Duodenal mucosa (tissue), 2 donors: ENCODE data around the gene AIG1.

Source experiments
- H3K27ac ChIP-seq: one replicate; pipeline ENCODE4 v1.7.0; 2013; ENCODE audit warnings: low read depth, low read length
- H3K27me3 ChIP-seq, 2 donors: one replicate each; pipeline ENCODE4 v1.7.0; 2013; ENCODE audit warnings: low read length in 2 of 2, control low read depth in 1 of 2; ENCODE audit not compliant: insufficient read depth in 2 of 2, control insufficient read depth in 1 of 2
- H3K36me3 ChIP-seq, 2 donors: one replicate each; pipeline ENCODE4 v1.7.0; 2013; ENCODE audit warnings: low read length in 2 of 2, control low read depth in 1 of 2; ENCODE audit not compliant: insufficient read depth in 2 of 2, control insufficient read depth in 1 of 2
- H3K4me1 ChIP-seq, 2 donors: one replicate each; pipeline ENCODE4 v1.7.0; 2013; ENCODE audit warnings: low read length in 2 of 2, control low read depth in 1 of 2; ENCODE audit not compliant: insufficient read depth in 2 of 2, control insufficient read depth in 1 of 2
- H3K4me3 ChIP-seq, 2 donors: one replicate each; pipeline ENCODE4 v1.7.0; 2013; ENCODE audit warnings: low read length in 2 of 2, low read depth in 1 of 2
- H3K9ac ChIP-seq, 2 donors: one replicate each; pipeline ENCODE4 v1.7.0; 2013; ENCODE audit warnings: low read length in 2 of 2, low read depth in 1 of 2
- H3K9me3 ChIP-seq, 2 donors: one replicate each; pipeline ENCODE4 v1.7.0; 2013; ENCODE audit warnings: low read length in 2 of 2, control low read depth in 1 of 2; ENCODE audit not compliant: control insufficient read depth in 1 of 2

AIG1 gene

DNA sequence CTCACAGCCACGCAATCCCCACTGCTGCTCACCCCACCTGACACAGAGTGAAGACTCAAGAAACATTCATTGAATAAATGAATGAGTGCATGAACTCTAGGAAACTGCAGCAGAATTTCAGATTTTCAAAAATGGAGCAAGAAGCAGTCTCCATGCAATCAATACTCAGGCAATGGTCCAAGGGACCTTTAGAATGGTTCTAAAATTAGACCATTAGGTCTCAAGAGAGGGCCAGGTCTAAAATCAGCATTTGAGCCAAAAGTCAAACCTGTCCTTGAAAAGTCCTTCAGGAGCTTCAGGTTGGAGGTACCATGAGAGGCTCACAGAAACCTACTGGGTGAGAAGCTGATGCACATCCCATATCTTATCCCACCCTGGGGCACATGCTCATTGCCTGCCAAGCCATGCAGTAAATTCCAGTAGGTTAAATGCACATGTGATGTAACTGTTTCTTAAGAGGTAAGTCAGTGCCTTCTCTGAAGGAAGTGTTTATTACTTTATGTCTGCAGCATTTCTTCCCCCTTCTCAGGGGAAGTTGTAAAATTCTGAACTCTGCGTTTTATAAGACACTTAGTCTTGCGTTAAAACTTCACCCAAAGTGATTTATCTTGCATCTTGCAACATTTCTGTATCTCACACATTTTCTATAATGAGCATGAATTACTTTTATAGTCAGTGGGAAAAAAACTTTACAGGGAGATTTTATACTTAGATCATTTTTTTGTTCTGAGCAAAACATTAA lies 263.2 kb downstream of the AIG1 start:
- H3K9me3 ChIP-seq: no peaks in the 10 kb centered on the region
- no peaks in the 10 kb centered on the region for H3K36me3 ChIP-seq
- no peaks in the 10 kb centered on the region for H3K4me1 ChIP-seq
- no peak overlapping the region for H3K27ac ChIP-seq
- H3K4me3 ChIP-seq: no peak overlapping the region
- H3K27me3 ChIP-seq: no peaks in the 10 kb centered on the region
- H3K9ac ChIP-seq: no peak overlapping the region

DNA sequence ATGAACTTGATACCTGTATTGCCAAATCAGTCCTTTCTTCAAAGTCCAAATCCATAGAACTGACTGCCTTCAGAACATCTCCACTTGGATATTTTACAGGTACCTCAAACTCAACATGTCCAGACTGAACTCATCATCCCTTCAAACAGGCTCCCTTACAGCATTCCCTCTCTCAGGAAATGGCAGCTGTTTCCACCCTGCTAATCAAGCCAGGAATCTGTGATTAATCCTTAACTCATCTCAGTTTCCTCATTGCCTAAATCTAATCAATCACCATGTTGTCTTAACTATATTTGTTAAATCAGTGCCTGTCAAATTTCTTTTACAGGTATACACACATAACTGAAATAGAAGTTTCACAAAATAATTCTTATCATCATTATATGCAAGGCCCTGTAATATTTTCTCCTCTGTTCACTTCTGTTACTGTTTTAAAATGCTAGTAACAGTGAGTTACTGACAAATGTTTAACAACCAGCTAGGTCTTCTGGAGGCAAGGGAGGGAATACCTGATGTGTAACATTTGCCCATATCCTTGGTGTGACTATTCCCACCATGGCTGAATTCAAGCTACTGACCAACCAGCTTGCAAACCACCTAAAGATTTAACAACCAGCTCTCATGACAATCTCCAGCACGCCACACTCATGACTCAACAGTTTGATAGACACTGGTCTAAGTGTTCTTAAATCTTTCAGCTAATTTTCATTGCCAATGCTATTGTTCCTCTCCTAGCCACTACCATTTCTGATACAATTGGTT lies 264.9 kb downstream of the AIG1 start:
- Histone ChIP-seq H3K9me3 (no peaks in the 10 kb centered on the region), H3K4me3 (no peak overlapping the region), H3K27ac (no peak overlapping the region)

DNA sequence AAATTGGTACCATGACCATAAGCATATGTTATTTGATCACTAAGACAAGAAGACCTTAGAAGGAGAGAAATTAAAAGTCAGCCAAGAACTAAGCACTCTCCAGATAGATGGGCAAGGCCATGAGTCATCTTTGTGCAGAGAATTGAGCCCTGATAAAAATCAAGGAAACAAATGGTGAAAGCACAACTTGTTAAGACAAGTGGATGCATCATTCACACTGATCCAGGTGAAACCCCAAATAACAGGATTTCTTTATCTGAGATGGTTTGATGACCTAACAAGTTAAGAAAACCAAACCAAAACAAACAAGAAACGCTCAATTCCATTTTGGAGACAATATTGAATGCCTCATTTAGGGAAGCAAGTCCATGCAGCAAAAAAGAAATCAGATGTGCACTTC lies 268.2 kb downstream of the AIG1 start:
- Histone ChIP-seq H3K27ac (no peak overlapping the region), H3K4me3 (no peak overlapping the region), H3K27me3 (no peaks in the 10 kb centered on the region), H3K9ac (no peak overlapping the region), H3K36me3 (no peaks in the 10 kb centered on the region), H3K4me1 (no peaks in the 10 kb centered on the region), H3K9me3 (no peaks in the 10 kb centered on the region)

More for the DNA sequence above, 264.9 kb downstream of the AIG1 start:
- H3K27me3 ChIP-seq: no peaks in the 10 kb centered on the region
- H3K36me3 ChIP-seq: no peaks in the 10 kb centered on the region
- no peaks in the 10 kb centered on the region for H3K4me1 ChIP-seq
- no peak overlapping the region for H3K9ac ChIP-seq

DNA sequence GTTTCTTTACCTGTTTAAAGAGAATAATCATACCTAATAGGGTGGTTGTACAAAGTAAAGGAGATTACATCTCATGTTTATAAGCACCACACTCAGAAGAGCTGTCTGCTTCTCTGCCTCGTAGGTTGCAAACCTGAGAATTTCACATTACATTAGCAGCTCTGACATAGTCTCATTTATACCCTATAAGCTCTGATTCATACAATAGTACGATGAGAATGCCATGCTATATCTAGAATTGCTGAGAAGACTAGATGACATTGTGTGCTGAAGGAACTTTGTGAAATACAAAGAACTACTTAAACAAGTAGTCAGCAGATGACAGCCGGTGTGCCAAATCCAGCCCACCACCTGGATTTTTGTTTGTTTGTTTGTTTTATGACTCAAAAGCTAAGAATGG lies 268.6 kb downstream of the AIG1 start:
- Histone ChIP-seq H3K4me1 (no peaks in the 10 kb centered on the region), H3K9ac (no peak overlapping the region), H3K4me3 (no peak overlapping the region), H3K27me3 (no peaks in the 10 kb centered on the region), H3K36me3 (peaks cover 0 to 4% of the 10 kb centered on the region in 2 donors), H3K27ac (no peak overlapping the region), H3K9me3 (no peaks in the 10 kb centered on the region)

DNA sequence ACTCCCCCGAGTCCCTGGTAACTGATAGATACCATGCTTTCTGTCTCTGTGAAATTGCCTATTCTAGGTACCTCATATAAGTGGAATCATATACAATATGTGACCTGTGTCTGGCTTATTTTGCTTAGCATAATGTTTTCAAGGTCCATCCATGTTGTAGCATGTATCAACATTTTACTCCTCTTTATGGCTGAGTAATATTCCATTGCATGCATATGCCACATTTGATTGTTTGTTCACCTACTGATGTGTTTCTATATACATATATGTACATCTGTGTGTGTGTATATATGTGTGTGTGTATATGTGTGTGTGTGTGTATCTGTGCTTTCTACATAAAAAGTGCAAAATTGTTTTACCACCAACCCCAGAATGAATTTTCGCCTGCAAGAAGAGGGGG lies 270.7 kb downstream of the AIG1 start:
- Histone ChIP-seq H3K9me3 (no peaks in the 10 kb centered on the region), H3K9ac (no peak overlapping the region), H3K27me3 (no peaks in the 10 kb centered on the region), H3K4me1 (no peaks in the 10 kb centered on the region), H3K4me3 (no peak overlapping the region), H3K27ac (no peak overlapping the region), H3K36me3 (peaks cover 0 to 4% of the 10 kb centered on the region in 2 donors)

DNA sequence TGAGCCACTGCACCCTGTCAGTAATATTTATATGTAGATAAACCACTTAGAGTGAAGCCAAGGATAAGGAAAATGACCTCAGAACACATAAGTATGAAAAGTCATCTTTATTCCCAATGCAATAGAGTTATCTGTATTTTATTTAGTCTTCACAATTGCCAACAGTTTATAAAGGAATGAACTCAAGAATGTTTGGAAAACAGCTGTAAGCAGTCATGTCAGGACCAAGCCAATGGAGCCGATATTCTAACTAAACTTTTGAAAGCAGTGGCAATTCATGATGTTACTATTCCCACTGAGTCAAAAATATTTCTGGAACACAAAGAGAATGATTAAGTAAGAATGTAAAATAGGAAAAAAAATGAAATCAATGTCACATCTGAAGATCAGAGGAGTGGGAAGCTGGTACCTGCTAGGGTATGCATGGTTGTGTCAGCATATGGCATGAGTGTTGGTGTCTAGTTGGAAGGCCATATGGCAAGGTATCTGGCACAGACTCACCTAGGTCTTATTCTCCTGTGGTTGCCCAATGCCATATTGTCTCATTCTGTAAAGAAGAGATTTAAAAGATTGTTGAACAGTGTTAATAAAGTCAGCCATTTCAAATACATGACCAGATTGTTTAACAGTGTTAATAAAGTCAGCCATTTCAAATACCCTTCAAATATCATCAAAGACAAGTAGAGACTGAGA lies 271.6 kb downstream of the AIG1 start:
- no peaks in the 10 kb centered on the region for H3K27me3 ChIP-seq
- no peak overlapping the region for H3K9ac ChIP-seq
- H3K4me1 ChIP-seq: no peaks in the 10 kb centered on the region
- H3K9me3 ChIP-seq: no peaks in the 10 kb centered on the region
- H3K4me3 ChIP-seq: no peak overlapping the region
- no peak overlapping the region for H3K27ac ChIP-seq
- peaks cover 0 to 4% of the 10 kb centered on the region in 2 donors for H3K36me3 ChIP-seq

DNA sequence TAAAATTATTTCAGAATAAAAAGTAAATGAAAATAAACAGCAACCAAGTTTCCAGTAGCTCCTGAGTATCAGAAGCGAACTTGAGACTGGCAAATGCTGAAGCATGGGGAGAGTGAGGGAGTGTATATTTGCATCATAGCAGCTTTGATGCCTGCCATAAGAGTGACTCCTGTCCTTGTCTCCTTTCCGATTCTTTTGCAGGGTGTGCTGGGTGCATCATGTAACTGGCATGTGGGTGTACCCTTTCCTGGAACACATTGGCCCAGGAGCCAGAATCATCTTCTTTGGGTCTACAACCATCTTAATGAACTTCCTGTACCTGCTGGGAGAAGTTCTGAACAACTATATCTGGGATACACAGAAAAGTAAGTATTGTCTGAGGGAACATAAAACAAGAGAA lies 272.4 kb downstream of the AIG1 start:
- H3K27ac ChIP-seq: no peak overlapping the region
- no peaks in the 10 kb centered on the region for H3K4me1 ChIP-seq
- no peak overlapping the region for H3K4me3 ChIP-seq
- H3K9me3 ChIP-seq: no peaks in the 10 kb centered on the region
- peaks cover 0 to 4% of the 10 kb centered on the region in 2 donors for H3K36me3 ChIP-seq
- no peaks in the 10 kb centered on the region for H3K27me3 ChIP-seq
- no peak overlapping the region for H3K9ac ChIP-seq

DNA sequence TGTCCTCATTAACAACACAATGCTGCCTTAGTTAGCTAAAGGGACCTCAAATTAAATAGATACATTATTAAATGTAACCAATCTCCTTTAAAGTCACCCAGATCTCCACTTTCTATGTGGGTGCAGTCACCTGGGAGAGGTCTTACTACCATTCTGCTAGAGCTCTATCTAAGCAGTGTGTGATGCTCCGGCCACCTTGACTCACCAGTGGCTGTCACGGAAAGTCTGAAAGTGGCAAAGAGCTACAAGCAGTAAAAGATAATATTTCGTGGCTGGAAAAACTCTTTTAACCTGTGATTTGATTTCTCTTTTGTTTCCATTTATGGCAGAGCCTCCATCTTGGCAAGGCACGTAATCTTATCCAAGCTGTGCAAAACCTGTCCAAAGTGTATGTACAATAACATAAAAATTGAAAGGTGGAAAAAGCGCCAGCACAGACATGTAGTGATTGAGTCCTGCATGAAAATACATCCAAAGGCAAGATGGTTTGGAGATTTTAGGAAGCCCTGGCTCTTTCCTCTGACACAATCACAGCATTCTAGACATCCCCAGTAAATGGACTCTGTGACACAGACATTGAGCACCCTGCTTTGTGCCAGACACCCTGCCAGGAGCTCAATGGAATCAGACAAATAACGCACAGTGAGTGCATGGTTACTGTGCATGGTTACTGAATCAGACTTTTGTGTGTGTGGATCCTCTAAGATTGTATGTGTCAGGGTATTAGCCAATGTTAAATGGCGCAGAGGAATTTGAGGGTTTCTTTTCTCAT lies 273.2 kb downstream of the AIG1 start:
- Histone ChIP-seq H3K9me3 (no peaks in the 10 kb centered on the region), H3K27me3 (no peaks in the 10 kb centered on the region), H3K4me1 (no peaks in the 10 kb centered on the region), H3K36me3 (peaks cover 0 to 4% of the 10 kb centered on the region in 2 donors), H3K4me3 (no peak overlapping the region), H3K9ac (no peak overlapping the region), H3K27ac (no peak overlapping the region)

DNA sequence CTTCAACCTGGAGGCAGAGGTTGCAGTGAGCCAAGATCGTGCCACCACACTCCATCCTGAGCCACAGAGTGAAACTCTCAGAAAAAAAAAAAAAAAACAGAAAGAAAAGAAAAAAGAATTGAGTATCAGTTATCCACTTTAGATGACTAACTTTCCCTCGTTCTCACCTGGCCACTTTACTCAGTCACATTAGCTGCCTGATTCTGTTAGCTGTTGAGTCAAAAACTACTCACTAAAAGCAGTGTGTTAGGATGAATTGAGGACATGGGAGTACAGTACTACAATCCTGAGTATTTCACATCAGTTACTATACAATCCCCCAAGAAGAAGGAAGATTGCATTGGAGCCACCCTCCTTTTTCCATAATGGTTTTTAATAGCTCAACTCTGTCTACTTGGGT lies 275.2 kb downstream of the AIG1 start:
- Histone ChIP-seq H3K9ac (no peak overlapping the region), H3K36me3 (peaks cover 0 to 4% of the 10 kb centered on the region in 2 donors), H3K4me1 (no peaks in the 10 kb centered on the region), H3K27me3 (no peaks in the 10 kb centered on the region), H3K27ac (no peak overlapping the region), H3K4me3 (no peak overlapping the region), H3K9me3 (no peaks in the 10 kb centered on the region)
